Osteoblast (primary cell): Measurements from ENCODE around the gene RNF13. TPM values are rescaled to one million over a fixed set of nuclear protein-coding genes. Genes with fewer than 3 reads are reported as not detected.

Experiments
- DNase-seq: peaks from one replicate; pipeline ENCODE4 v3.0.0; 2011; ENCODE audit warnings: low spot score, mixed read lengths; ENCODE audit not compliant: insufficient read length; ENCODE audit errors: missing footprints
- H2AFZ ChIP-seq: 2 replicates; pipeline ENCODE4 v1.6.0; 2011; ENCODE audit warnings: mild to moderate bottlenecking, low read length
- H3K27ac ChIP-seq: 2 replicates; pipeline ENCODE4 v1.5.1; 2011; ENCODE audit warnings: mild to moderate bottlenecking, low read depth, low read length, moderate library complexity
- H3K27me3 ChIP-seq: 2 replicates; pipeline ENCODE4 v1.6.0; 2012; ENCODE audit warnings: mild to moderate bottlenecking, control low read depth, inconsistent platforms, low read length, moderate library complexity; ENCODE audit not compliant: insufficient read depth
- H3K36me3 ChIP-seq: 2 replicates; pipeline ENCODE4 v1.5.1; 2011; ENCODE audit warnings: mild to moderate bottlenecking, low read length, control low read depth, moderate library complexity; ENCODE audit not compliant: insufficient read depth
- H3K4me1 ChIP-seq: 2 replicates; pipeline ENCODE4 v1.5.1; 2011; ENCODE audit warnings: mild to moderate bottlenecking, low read length, control low read depth, moderate library complexity; ENCODE audit not compliant: insufficient read depth
- H3K4me2 ChIP-seq: 2 replicates; pipeline ENCODE4 v1.6.0; 2011; ENCODE audit warnings: mild to moderate bottlenecking, low read length; ENCODE audit not compliant: insufficient read depth
- H3K4me3 ChIP-seq: fragments of 200-600 bp; sonication (generic); 3 replicates; pipeline ENCODE4 v1.5.1; 2012; ENCODE audit warnings: mild to moderate bottlenecking, low read length, inconsistent platforms; ENCODE audit not compliant: insufficient read depth
- H3K79me2 ChIP-seq: 2 replicates; pipeline ENCODE4 v1.6.0; 2012; ENCODE audit warnings: mild to moderate bottlenecking, low read length, control low read depth, inconsistent platforms; ENCODE audit not compliant: insufficient read depth
- H3K9me3 ChIP-seq: 2 replicates; pipeline ENCODE4 v1.5.1; 2011; ENCODE audit warnings: low read depth, low read length, control low read depth
- H4K20me1 ChIP-seq: 2 replicates; pipeline ENCODE4 v1.6.0; 2012; ENCODE audit warnings: mild to moderate bottlenecking, low read length, control low read depth; ENCODE audit not compliant: insufficient read depth
- total RNA-seq: library from RNA; depleted of rRNA; stranded (reverse); fragments of >200 nt; gene quantifications from 2 replicates; pipeline ENCODE4 v1.2.3, GENCODE V29; 2012
- TF ChIP-seq, protein P1 (sequence below): IDR thresholded peaks from 2 replicates; pipeline ENCODE4 v1.5.1; 2011; ENCODE audit warnings: mild to moderate bottlenecking, low read depth, low read length, moderate library complexity; ENCODE audit errors: extremely low read depth

Gene RNF13
- total RNA-seq, 1 donor = 86.1 TPM

DNA sequence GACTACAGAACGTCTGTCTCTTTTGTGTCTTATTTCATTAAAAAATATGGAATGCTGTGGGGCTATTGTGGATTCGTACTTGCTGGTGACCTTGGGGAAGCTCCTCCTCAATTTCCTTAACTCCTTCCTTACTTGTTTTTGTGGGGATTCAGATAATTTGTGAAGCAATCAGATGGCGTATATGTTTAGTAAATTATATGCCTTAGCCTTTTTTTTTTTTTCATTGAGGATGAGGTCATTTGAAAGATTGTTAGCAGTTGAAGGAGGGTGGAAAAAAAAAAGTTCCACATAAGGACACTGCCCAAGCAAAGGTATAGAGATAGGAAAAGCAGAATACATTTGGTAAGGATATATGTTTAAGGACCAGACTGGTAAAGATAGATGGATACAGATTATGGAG lies 3.3 kb downstream of the RNF13 start:
- H3K4me1 ChIP-seq = peaks cover 24% of the 10 kb centered on the region
- H3K36me3 ChIP-seq = no peaks in the 10 kb centered on the region
- no peak overlapping the region for H3K4me2 ChIP-seq
- TF ChIP-seq, protein P1, sequence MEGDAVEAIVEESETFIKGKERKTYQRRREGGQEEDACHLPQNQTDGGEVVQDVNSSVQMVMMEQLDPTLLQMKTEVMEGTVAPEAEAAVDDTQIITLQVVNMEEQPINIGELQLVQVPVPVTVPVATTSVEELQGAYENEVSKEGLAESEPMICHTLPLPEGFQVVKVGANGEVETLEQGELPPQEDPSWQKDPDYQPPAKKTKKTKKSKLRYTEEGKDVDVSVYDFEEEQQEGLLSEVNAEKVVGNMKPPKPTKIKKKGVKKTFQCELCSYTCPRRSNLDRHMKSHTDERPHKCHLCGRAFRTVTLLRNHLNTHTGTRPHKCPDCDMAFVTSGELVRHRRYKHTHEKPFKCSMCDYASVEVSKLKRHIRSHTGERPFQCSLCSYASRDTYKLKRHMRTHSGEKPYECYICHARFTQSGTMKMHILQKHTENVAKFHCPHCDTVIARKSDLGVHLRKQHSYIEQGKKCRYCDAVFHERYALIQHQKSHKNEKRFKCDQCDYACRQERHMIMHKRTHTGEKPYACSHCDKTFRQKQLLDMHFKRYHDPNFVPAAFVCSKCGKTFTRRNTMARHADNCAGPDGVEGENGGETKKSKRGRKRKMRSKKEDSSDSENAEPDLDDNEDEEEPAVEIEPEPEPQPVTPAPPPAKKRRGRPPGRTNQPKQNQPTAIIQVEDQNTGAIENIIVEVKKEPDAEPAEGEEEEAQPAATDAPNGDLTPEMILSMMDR = no peak
- peaks cover 70% of the 10 kb centered on the region for H3K79me2 ChIP-seq
- H3K9me3 ChIP-seq = no peaks in the 10 kb centered on the region
- H4K20me1 ChIP-seq = peaks cover 56% of the 10 kb centered on the region
- H3K4me3 ChIP-seq = no peak overlapping the region
- H2AFZ ChIP-seq = no peak overlapping the region
- H3K27me3 ChIP-seq = no peaks in the 10 kb centered on the region
- no peak overlapping the region for H3K27ac ChIP-seq
- DNase-seq = no peak

DNA sequence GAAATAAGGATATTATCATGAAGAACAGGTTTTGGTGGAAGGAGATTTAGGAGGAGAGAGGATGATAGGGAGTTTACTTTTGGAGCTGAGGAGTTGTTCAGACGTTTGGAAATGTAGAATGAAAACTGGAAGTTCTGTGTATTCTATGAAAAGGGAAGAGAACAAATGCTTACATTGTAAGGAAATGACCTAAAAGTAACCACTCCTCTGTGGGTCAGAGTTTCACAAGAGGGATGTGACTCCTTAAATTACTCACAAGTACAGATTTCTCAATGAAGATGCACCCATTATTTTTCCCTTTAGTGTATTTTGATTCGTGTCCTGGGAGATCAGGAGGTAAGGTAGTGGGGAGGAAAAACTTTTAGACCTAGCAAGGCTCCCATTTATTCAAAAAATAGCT lies 4.0 kb downstream of the RNF13 start:
- no peak overlapping the region for H3K27ac ChIP-seq
- no peaks in the 10 kb centered on the region for H3K9me3 ChIP-seq
- peaks cover 24% of the 10 kb centered on the region for H3K4me1 ChIP-seq
- no peak for DNase-seq
- H3K4me3 ChIP-seq = no peak overlapping the region
- H2AFZ ChIP-seq = no peak overlapping the region
- H3K27me3 ChIP-seq = no peaks in the 10 kb centered on the region
- no peak overlapping the region for H3K4me2 ChIP-seq
- H4K20me1 ChIP-seq = peaks cover 56% of the 10 kb centered on the region
- no peaks in the 10 kb centered on the region for H3K36me3 ChIP-seq
- TF ChIP-seq, protein P1 = no peak
- H3K79me2 ChIP-seq = peaks cover 76% of the 10 kb centered on the region

DNA sequence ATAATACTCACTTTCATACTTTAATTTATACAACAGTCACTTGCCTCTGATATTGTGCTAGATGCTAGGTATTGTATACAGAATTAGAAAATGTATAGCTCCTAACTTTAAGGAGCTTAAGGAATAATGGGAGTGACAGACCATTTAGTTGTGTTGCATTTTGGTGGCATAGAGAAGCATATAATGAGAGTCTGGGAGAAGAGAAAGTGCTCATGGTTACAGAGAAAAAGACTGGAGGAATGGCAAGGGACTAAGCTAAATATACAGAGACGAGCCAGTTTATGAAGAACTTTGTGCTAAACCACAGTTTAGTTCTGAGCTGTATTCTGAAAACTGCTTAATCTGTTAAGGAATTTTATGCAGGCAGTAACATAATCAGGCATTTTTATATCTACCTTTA lies 6.4 kb downstream of the RNF13 start:
- H3K4me2 ChIP-seq = no peak overlapping the region
- H3K79me2 ChIP-seq = peaks cover 91% of the 10 kb centered on the region
- no peaks in the 10 kb centered on the region for H3K9me3 ChIP-seq
- no peak for DNase-seq
- H3K4me3 ChIP-seq = no peak overlapping the region
- peaks cover 46% of the 10 kb centered on the region for H4K20me1 ChIP-seq
- H3K27me3 ChIP-seq = no peaks in the 10 kb centered on the region
- no peak overlapping the region for H2AFZ ChIP-seq
- H3K36me3 ChIP-seq = no peaks in the 10 kb centered on the region
- H3K27ac ChIP-seq = no peak overlapping the region
- H3K4me1 ChIP-seq = peaks cover 10% of the 10 kb centered on the region
- TF ChIP-seq, protein P1 = no peak

DNA sequence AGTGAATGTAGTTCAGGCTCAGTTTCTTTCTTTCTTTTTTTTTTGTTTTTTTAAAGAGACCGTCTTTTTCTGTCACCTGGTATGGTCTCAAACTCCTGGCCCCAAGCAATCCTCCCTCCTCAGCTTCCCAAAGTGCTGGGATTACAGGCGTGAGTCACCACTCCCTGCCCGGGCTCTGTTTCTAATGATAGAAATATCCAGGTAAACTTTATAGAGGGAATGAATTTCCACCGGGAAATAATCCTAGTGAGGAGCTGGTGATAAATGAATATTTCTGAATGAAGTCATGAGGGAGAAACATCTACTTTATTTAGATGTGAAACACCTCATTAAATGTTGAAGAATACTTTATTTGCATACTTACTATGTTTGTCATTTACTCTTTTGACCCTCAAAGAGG lies 7.2 kb downstream of the RNF13 start:
- no peak overlapping the region for H2AFZ ChIP-seq
- H3K27ac ChIP-seq = no peak overlapping the region
- peaks cover 87% of the 10 kb centered on the region for H3K79me2 ChIP-seq
- H4K20me1 ChIP-seq = peaks cover 40% of the 10 kb centered on the region
- TF ChIP-seq, protein P1 = no peak
- H3K27me3 ChIP-seq = no peaks in the 10 kb centered on the region
- peaks cover 8% of the 10 kb centered on the region for H3K4me1 ChIP-seq
- DNase-seq = no peak
- no peaks in the 10 kb centered on the region for H3K36me3 ChIP-seq
- H3K9me3 ChIP-seq = no peaks in the 10 kb centered on the region
- no peak overlapping the region for H3K4me3 ChIP-seq
- H3K4me2 ChIP-seq = no peak overlapping the region
